GM13976 (cell line): ENCODE results near the gene TMEM219.

Experiments
- DNase-seq: peaks from one replicate; pipeline ENCODE4 v3.0.0; 2012; ENCODE audit warnings: low spot score
- CTCF ChIP-seq: IDR thresholded peaks from 2 replicates; pipeline ENCODE4 v1.5.1; 2012; ENCODE audit warnings: borderline replicate concordance, mild to moderate bottlenecking; ENCODE audit not compliant: insufficient read depth; ENCODE audit errors: extremely low read depth, missing control alignments, control extremely low read depth
- in situ Hi-C: fragments of 300-500 bp; cut with MboI; formaldehyde crosslinking; loops from one replicate; pipeline ENCODE4 v1.12.0; 2022; ENCODE audit warnings: low sequenced_read_pairs, mixed read lengths, inconsistent platforms; ENCODE audit not compliant: unreplicated experiment

The TMEM219 gene

GRCh38 chr16:29982560-29983419 is 20.9 kb downstream of the TMEM219 start:
- in situ Hi-C loops, result no loop called here
- TF ChIP-seq CTCF, result no peak
- no peak for DNase-seq

GRCh38 chr16:29983420-29984136 is 21.7 kb downstream of the TMEM219 start:
- no peak for DNase-seq
- in situ Hi-C loops, result no loop called here
- TF ChIP-seq CTCF, result no peak

DNA sequence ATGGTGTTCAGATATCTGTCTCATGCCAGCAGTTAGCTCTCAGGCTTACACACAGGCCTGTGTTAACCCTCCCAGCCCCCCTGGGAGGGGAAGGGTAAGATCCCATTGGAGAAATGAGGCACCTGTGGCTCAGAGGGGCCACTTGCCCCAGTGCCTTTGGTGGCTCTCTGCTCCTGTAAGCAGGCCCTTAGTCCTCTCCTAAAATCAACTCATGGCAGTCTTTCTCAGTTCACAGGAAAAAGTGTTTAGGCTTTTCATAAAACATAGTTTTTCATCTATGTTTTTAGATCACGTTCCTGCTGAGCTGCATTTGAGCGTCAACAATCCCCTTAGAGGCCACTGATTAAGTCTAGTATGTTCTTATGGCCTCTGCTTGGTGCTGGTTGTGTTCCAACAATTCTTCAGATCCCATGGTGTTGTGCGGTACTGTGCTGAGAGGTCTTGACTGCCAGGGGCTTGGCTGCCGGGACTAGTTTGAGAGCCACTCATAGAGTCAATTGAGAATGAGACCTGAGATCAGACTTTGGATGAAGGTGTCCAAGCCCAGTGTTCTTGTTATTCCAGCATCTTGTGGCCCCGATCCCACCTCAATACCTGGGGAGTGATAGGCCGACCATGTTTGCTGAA is 22.4 kb downstream of the TMEM219 start:
- TF ChIP-seq CTCF, result no peak
- in situ Hi-C loops, result no loop called here
- DNase-seq, result no peak

DNA sequence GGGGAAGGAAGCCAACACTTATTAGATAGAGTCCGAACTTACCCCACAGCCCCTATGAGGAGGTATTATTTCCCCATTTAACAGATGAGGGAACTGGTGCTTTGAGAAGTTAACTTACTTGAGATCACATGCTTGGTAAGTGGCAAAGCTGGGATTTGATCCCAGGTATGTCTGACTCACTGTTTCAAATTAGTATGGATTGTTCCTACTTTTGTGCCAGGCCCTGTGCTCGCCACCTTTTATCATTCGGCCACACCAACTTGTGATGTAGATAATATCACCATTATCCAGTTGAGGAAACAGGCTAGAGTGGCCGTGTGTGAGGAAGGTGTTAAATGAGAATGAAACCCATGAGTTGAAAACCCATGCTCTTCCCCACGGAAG is 22.9 kb downstream of the TMEM219 start:
- in situ Hi-C loops, result no loop called here
- TF ChIP-seq CTCF, result no peak
- DNase-seq, result no peak

DNA sequence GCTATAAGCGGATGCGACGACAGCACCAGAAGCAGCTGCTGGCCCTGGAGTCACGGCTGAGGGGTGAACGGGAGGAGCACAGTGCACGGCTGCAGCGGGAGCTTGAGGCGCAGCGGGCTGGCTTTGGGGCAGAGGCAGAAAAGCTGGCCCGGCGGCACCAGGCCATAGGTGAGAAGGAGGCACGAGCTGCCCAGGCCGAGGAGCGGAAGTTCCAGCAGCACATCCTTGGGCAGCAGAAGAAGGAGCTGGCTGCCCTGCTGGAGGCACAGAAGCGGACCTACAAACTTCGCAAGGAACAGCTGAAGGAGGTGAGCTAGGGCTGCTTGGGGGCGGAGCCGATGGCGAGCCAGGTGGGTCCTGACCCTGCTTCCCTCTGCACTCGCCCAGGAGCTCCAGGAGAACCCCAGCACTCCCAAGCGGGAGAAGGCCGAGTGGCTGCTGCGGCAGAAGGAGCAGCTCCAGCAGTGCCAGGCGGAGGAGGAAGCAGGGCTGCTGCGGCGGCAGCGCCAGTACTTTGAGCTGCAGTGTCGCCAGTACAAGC is 23.5 kb downstream of the TMEM219 start:
- TF ChIP-seq CTCF, result no peak
- in situ Hi-C loops, result no loop called here
- DNase-seq, result no peak

DNA sequence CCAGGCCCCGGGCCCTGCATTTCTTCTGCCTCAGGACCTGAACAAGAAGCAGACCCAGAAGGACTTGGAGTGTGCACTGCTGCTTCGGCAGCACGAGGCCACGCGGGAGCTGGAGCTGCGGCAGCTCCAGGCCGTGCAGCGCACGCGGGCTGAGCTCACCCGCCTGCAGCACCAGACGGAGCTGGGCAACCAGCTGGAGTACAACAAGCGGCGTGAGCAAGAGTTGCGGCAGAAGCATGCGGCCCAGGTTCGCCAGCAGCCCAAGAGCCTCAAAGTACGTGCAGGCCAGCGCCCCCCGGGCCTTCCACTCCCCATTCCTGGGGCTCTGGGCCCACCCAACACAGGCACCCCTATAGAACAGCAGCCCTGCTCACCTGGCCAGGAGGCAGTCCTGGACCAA is 24.4 kb downstream of the TMEM219 start:
- no peak for DNase-seq
- no peak for TF ChIP-seq CTCF
- in situ Hi-C loops, result no loop called here
